K562 (cell line): Measurements from ENCODE around the gene PSMD1. TPM values are rescaled to one million over a fixed set of nuclear protein-coding genes. Genes with fewer than 3 reads are reported as not detected.
A peak's percentile ranks its signal among the peaks of the same experiment; 100 is the strongest.

ENCODE experiments used
- ATAC-seq: fragments of 200-7000 bp; cut with Tn5 transposase; 3 replicates; pipeline ENCODE4 v1.9.1; 2020; ENCODE audit warnings: moderate library complexity
- BruUV-seq: library from RNA; stranded (reverse); fragments of 400-500 nt; replicated peaks from 2 replicates; lab custom pipeline; 2021; lab: Mats Ljungman, UMichigan
- CTCF ChIA-PET: fragments of 300-600 bp; formaldehyde crosslinking; extraction: SDS; loops from one replicate; lab custom pipeline; 2021; ENCODE audit warnings: low intra/inter-chr PET ratio; lab: Yijun Ruan, JAX
- POLR2A ChIA-PET: fragments of 300-600, 350-650 bp; sonication (Branson Sonifier 250); formaldehyde crosslinking; extraction: SDS; loops from one replicate; lab custom pipeline; 2021; ENCODE audit warnings: antibody characterized with exemption, inconsistent platforms; lab: Yijun Ruan, JAX
- DNase-seq, 4 experiments: peaks; one replicate each; pipeline versions ENCODE4 v3.0.0 to v3.0.0-alpha.2; 2011 to 2018; ENCODE audit warnings: low spot score in 3 of 4, mixed read lengths in 3 of 4; ENCODE audit errors: extremely low read depth in 1 of 4
- FAIRE-seq: peaks from 2 replicates; lab custom pipeline; 2011; peaks lifted over from hg19 to GRCh38; lab: Jason Lieb, UNC
- H2AFZ ChIP-seq: 2 replicates; pipeline ENCODE4 v1.6.0; 2011; ENCODE audit warnings: low read depth, low read length, control low read depth, inconsistent platforms
- H3K27ac ChIP-seq: fragments of 200-600 bp; 3 replicates; pipeline ENCODE4 v1.8.0; 2011; ENCODE audit warnings: low read depth, mild to moderate bottlenecking, control low read depth, inconsistent platforms, low read length, moderate library complexity, mixed read lengths; ENCODE audit errors: extremely low read depth
- H3K27me3 ChIP-seq, 2 experiments: fragments of 300-600 bp in 1 of 2; 2 replicates in 1 of 2; 3 replicates in 1 of 2; pipeline versions ENCODE4 v1.6.0 to v1.8.0; 2011; ENCODE audit warnings: inconsistent platforms in 2 of 2, low read length in 2 of 2, mild to moderate bottlenecking in 1 of 2, mixed read lengths in 1 of 2, moderate library complexity in 1 of 2; ENCODE audit not compliant: control insufficient read depth in 2 of 2, insufficient read depth in 2 of 2
- H3K36me3 ChIP-seq: fragments of 300-600 bp; 3 replicates; pipeline ENCODE4 v1.8.0; 2011; ENCODE audit warnings: mild to moderate bottlenecking, low read length, inconsistent platforms; ENCODE audit not compliant: control insufficient read depth, insufficient read depth
- H3K4me1 ChIP-seq, 2 experiments: fragments of 200-600 bp in 1 of 2; replicated peaks in 1 of 2; 2 replicates in 1 of 2; 3 replicates in 1 of 2; pipeline versions ENCODE4 v1.5.1 to v1.8.0; 2011; ENCODE audit warnings: inconsistent platforms in 2 of 2, low read length in 2 of 2, mild to moderate bottlenecking in 1 of 2, mixed read lengths in 1 of 2, moderate library complexity in 1 of 2; ENCODE audit not compliant: control insufficient read depth in 2 of 2, insufficient read depth in 2 of 2
- H3K4me2 ChIP-seq: 2 replicates; pipeline ENCODE4 v1.6.1; 2011; ENCODE audit warnings: low read length, control low read depth, inconsistent platforms, mixed read lengths; ENCODE audit not compliant: insufficient read depth
- H3K4me3 ChIP-seq: fragments of 200-600 bp; sonication (generic), shearing (Covaris generic); 2 replicates; pipeline ENCODE4 v1.5.1; 2016; ENCODE audit warnings: control low read depth, inconsistent platforms
- H3K79me2 ChIP-seq: fragments of 200-600 bp; 3 replicates; pipeline ENCODE4 v1.8.0; 2011; ENCODE audit warnings: low read length, inconsistent platforms; ENCODE audit not compliant: control insufficient read depth, insufficient read depth
- H3K9ac ChIP-seq, 2 experiments: 2 replicates each; pipeline versions ENCODE4 v1.6.0 to v1.6.1; 2011; ENCODE audit warnings: low read depth in 2 of 2, low read length in 2 of 2, control low read depth in 1 of 2, inconsistent platforms in 1 of 2, mild to moderate bottlenecking in 1 of 2, mixed read lengths in 1 of 2; ENCODE audit not compliant: insufficient read depth in 1 of 2
- H3K9me1 ChIP-seq: one replicate; pipeline ENCODE4 v1.6.0; 2011; ENCODE audit warnings: inconsistent platforms, mild to moderate bottlenecking, low read length, moderate library complexity; ENCODE audit not compliant: control insufficient read depth, insufficient read depth
- H3K9me3 ChIP-seq: replicated peaks from 2 replicates; pipeline ENCODE4 v1.5.1; 2011; ENCODE audit warnings: low read depth, low read length, inconsistent platforms; ENCODE audit not compliant: control insufficient read depth, insufficient read depth
- H4K20me1 ChIP-seq: replicated peaks from 2 replicates; pipeline ENCODE4 v1.6.1; 2011; ENCODE audit warnings: low read length, inconsistent platforms, mixed read lengths; ENCODE audit not compliant: control insufficient read depth, insufficient read depth
- C11orf30 ChIP-seq: fragments of 450-650 bp; IDR thresholded peaks from 2 replicates; pipeline ENCODE4 v1.6.1; 2016; ENCODE audit warnings: low read depth, mild to moderate bottlenecking
- E2F4 ChIP-seq: sonication (generic); formaldehyde crosslinking; IDR thresholded peaks from 2 replicates; pipeline ENCODE4 v1.8.0; 2022; ENCODE audit warnings: mild to moderate bottlenecking, low read depth, missing genetic modification reagents
- PHF21A ChIP-seq: fragments of 450-650 bp; IDR thresholded peaks from 2 replicates; pipeline ENCODE4 v1.6.1; 2017; ENCODE audit warnings: low read depth, borderline replicate concordance
- SAFB ChIP-seq: fragments of 200-400 bp; formaldehyde crosslinking; IDR thresholded peaks from 2 replicates; pipeline ENCODE4 v1.6.1; 2017; ENCODE audit warnings: low read depth, low read length, borderline replicate concordance
- TCFL5 ChIP-seq: fragments of 250-450 bp; sonication (Bioruptor Pico); conservative IDR thresholded peaks from 2 replicates; pipeline ENCODE4 v1.6.1; 2021; ENCODE audit warnings: mild to moderate bottlenecking, moderate library complexity, matching md5 sums
- ZFP1 ChIP-seq: fragments of 450-650 bp; formaldehyde crosslinking; IDR thresholded peaks from 2 replicates; pipeline ENCODE4 v1.4.0; 2020; ENCODE audit warnings: mild to moderate bottlenecking, mixed read lengths
- ZNF316 ChIP-seq: fragments of 450-650 bp; IDR thresholded peaks from 2 replicates; pipeline ENCODE4 v1.6.1; 2016
- ZNF449 ChIP-seq: fragments of 250-450 bp; sonication (Bioruptor Pico); IDR thresholded peaks from 2 replicates; pipeline ENCODE4 v1.8.0; 2022; ENCODE audit warnings: moderate library complexity, mild to moderate bottlenecking, inconsistent platforms
- ZSCAN29 ChIP-seq: fragments of 450-650 bp; IDR thresholded peaks from 2 replicates; pipeline ENCODE4 v1.6.1; 2017
- WGBS: fragments of 100-300 bp; shearing (Covaris generic); methylation state at CpG from one replicate; pipeline ENCODE4 v1.1.6; 2016; ENCODE audit warnings: low coverage, mixed read lengths; ENCODE audit not compliant: insufficient coverage; ENCODE audit errors: missing lambda C conversion rate; 5-methylcytosine and 5-hydroxymethylcytosine counted together
- in situ Hi-C: fragments of 300-500 bp; cut with MboI; formaldehyde crosslinking; loops from 4 replicates; pipeline ENCODE4 v1.15.0; 2018; ENCODE audit warnings: inconsistent platforms, mixed read lengths
- intact Hi-C: fragments of 100-400 bp; cut with micrococcal nuclease; formaldehyde crosslinking; loops from 2 replicates; pipeline ENCODE4 v1.14.2; 2022
- polyA plus RNA-seq, 8 experiments: library from polyadenylated mRNA; depleted of rRNA in 4 of 8; stranded (reverse) in 5 of 8; unstranded in 3 of 8; fragments of >200 nt; fragmentation: Nextera tagmentation in 2 of 8; fragmentation: Illumina TruSeq in 1 of 8; extraction: Ambion mirVana in 2 of 8; extraction: Trizol in 1 of 8; gene quantifications; 2 replicates each; pipeline versions ENCODE4 v1.2.1 to v1.2.3, GENCODE V29; 2011 to 2014; ENCODE audit warnings: inconsistent platforms in 1 of 8, missing spikeins in 1 of 8
- total RNA-seq, 7 experiments: library from RNA; depleted of rRNA in 6 of 7; stranded (reverse); fragments of >200 nt in 6 of 7; fragmentation: Illumina TruSeq in 2 of 7; extraction: Trizol in 2 of 7; gene quantifications; 2 replicates each; pipeline versions ENCODE4 v1.2.1 to v1.2.3, GENCODE V29; 2011 to 2021; ENCODE audit warnings: low replicate concordance in 1 of 7

The PSMD1 gene
- total and polyA plus RNA-seq, 9 of the 15 experiments (the other 6 are each of a cell fraction or from before 2014, with no cell fraction given): 100 to 257 (median 147) TPM

- peaks cover 10% of the 10 kb centered on the region; the same call in 2 of the 3 replicates for H3K79me2 ChIP-seq
- no peak for DNase-seq
- no TSS peak for BruUV-seq
Observed at GRCh38 chr2:231130336-231131056, 73.8 kb downstream of the PSMD1 start.

More at GRCh38 chr2:231130336-231131056, 73.8 kb downstream of the PSMD1 start:
- in situ Hi-C loops: no loop called here
- no peak overlapping the region for H3K27ac ChIP-seq
- H2AFZ ChIP-seq: no peak overlapping the region
- H3K4me3 ChIP-seq: no peak overlapping the region
- 93% methylated on average over 6 of the region's 6 CpGs for WGBS
- ChIA-PET CTCF (no interaction called here), POLR2A (no interaction called here)
- H3K36me3 ChIP-seq: no peaks in the 10 kb centered on the region
- FAIRE-seq (no peak), ATAC-seq (no peak)
- TF ChIP-seq ZSCAN29 (no peak), SAFB (no peak), PHF21A (no peak), E2F4 (CRISPR knock-in tag) (no peak), ZNF316 (peak; percentile 47), TCFL5 (CRISPR knock-in tag) (no peak), ZNF449 (CRISPR knock-in tag) (no peak), C11orf30 (peak; percentile 38; the same call in 1 of the 2 replicates), ZFP1 (CRISPR knock-in tag) (no peak)
- H3K4me1 ChIP-seq: no peaks in the 10 kb centered on the region
- H3K9me3 ChIP-seq: no peaks in the 10 kb centered on the region
- H3K9me1 ChIP-seq: no peaks in the 10 kb centered on the region
- no peak overlapping the region for H3K4me2 ChIP-seq
- intact Hi-C loops: no loop called here
- no peaks in the 10 kb centered on the region for H4K20me1 ChIP-seq
- H3K27me3 ChIP-seq: no peaks in the 10 kb centered on the region
- H3K9ac ChIP-seq: no peak overlapping the region
